Activated T-helper 1 cell treated with anti-CD3 and anti-CD28 coated beads, Interleukin-12 subunit alpha, Interleukin-12 subunit beta, Interleukin-2, Interleukin-4 antibody, amounts not matched to agents 30 ng/mL and 10 ng/mL and 1 ng/mL, durations not matched to agents 14 hours and 24 hours and 36 hours (primary cell): Measurements from ENCODE around the gene WWC2. TPM values are rescaled to one million over a fixed set of nuclear protein-coding genes. Genes with fewer than 3 reads are reported as not detected.

ENCODE experiments used
- DNase-seq: peaks from one replicate; pipeline ENCODE4 v3.0.0; 2021; ENCODE audit warnings: low spot score
- H3K27ac Mint-ChIP-seq: one replicate; pipeline ENCODE4 v1.8.0; 2021; ENCODE audit warnings: mild to moderate bottlenecking, mixed read lengths
- H3K27me3 Mint-ChIP-seq: one replicate; pipeline ENCODE4 v1.8.0; 2022; ENCODE audit warnings: mild to moderate bottlenecking, moderate library complexity, mixed read lengths; ENCODE audit not compliant: insufficient read depth
- H3K36me3 Mint-ChIP-seq: one replicate; pipeline ENCODE4 v1.8.0; 2021; ENCODE audit warnings: low read depth, mixed read lengths
- H3K4me1 Mint-ChIP-seq: one replicate; pipeline ENCODE4 v1.8.0; 2021; ENCODE audit warnings: low read depth, mixed read lengths
- H3K4me3 Mint-ChIP-seq: one replicate; pipeline ENCODE4 v1.8.0; 2021; ENCODE audit warnings: mild to moderate bottlenecking, moderate library complexity, mixed read lengths
- H3K9me3 Mint-ChIP-seq: one replicate; pipeline ENCODE4 v1.8.0; 2021; ENCODE audit warnings: mixed read lengths
- intact Hi-C: fragments of 100-400 bp; cut with micrococcal nuclease; formaldehyde crosslinking; loops from one replicate; pipeline ENCODE4 v1.15.1; 2024
- total RNA-seq: library from RNA; stranded (reverse); gene quantifications from 2 replicates; pipeline ENCODE4 v1.2.3, GENCODE V29; 2022

Gene WWC2
- total RNA-seq, 1 donor from 2014 or later, result 0.75 TPM

GRCh38 chr4:183211533-183211932 lies 112.5 kb downstream of the WWC2 start:
- H3K9me3 Mint-ChIP-seq, result no peaks in the 10 kb centered on the region
- DNase-seq, result no peak
- intact Hi-C loops, result no loop called here
- H3K4me1 Mint-ChIP-seq, result no peaks in the 10 kb centered on the region
- H3K4me3 Mint-ChIP-seq, result no peak overlapping the region
- peaks cover under 1% of the 10 kb centered on the region for H3K27me3 Mint-ChIP-seq
- H3K36me3 Mint-ChIP-seq, result no peaks in the 10 kb centered on the region
- H3K27ac Mint-ChIP-seq, result no peak overlapping the region

- peaks cover 4% of the 10 kb centered on the region for H3K27me3 Mint-ChIP-seq
- H3K36me3 Mint-ChIP-seq, result no peaks in the 10 kb centered on the region
- no peaks in the 10 kb centered on the region for H3K9me3 Mint-ChIP-seq
- DNase-seq, result no peak
- intact Hi-C loops, result no loop called here
- no peak overlapping the region for H3K27ac Mint-ChIP-seq
- H3K4me3 Mint-ChIP-seq, result no peak overlapping the region
- H3K4me1 Mint-ChIP-seq, result no peaks in the 10 kb centered on the region
Observed at GRCh38 chr4:183213996-183214395, 114.9 kb downstream of the WWC2 start.

- DNase-seq, result no peak
- H3K36me3 Mint-ChIP-seq, result no peaks in the 10 kb centered on the region
- peaks cover 4% of the 10 kb centered on the region for H3K27me3 Mint-ChIP-seq
- intact Hi-C loops, result no loop called here
- no peaks in the 10 kb centered on the region for H3K4me1 Mint-ChIP-seq
- H3K9me3 Mint-ChIP-seq, result no peaks in the 10 kb centered on the region
- H3K4me3 Mint-ChIP-seq, result no peak overlapping the region
- no peak overlapping the region for H3K27ac Mint-ChIP-seq
Observed at GRCh38 chr4:183214912-183215488, 115.9 kb downstream of the WWC2 start.

GRCh38 chr4:183220236-183220635 lies 121.2 kb downstream of the WWC2 start:
- Mint-ChIP-seq H3K27ac (no peak overlapping the region), H3K4me3 (no peak overlapping the region), H3K9me3 (no peaks in the 10 kb centered on the region), H3K27me3 (peaks cover 7% of the 10 kb centered on the region), H3K36me3 (no peaks in the 10 kb centered on the region), H3K4me1 (no peaks in the 10 kb centered on the region)
- DNase-seq, result no peak
- intact Hi-C loops, result no loop called here

- intact Hi-C loops, result no loop called here
Observed at GRCh38 chr4:183223053-183223452, 124.0 kb downstream of the WWC2 start.

GRCh38 chr4:183229397-183229796 lies 130.3 kb downstream of the WWC2 start:
- no peaks in the 10 kb centered on the region for H3K4me1 Mint-ChIP-seq
- H3K4me3 Mint-ChIP-seq, result no peak overlapping the region
- no peak for DNase-seq
- no peaks in the 10 kb centered on the region for H3K9me3 Mint-ChIP-seq
- H3K27me3 Mint-ChIP-seq, result peaks cover 3% of the 10 kb centered on the region
- H3K36me3 Mint-ChIP-seq, result no peaks in the 10 kb centered on the region
- H3K27ac Mint-ChIP-seq, result no peak overlapping the region
- intact Hi-C loops, result no loop called here

More at GRCh38 chr4:183223053-183223452, 124.0 kb downstream of the WWC2 start:
- Mint-ChIP-seq H3K27me3 (peaks cover 4% of the 10 kb centered on the region), H3K36me3 (no peaks in the 10 kb centered on the region), H3K27ac (no peak overlapping the region), H3K4me3 (no peak overlapping the region), H3K9me3 (no peaks in the 10 kb centered on the region), H3K4me1 (no peaks in the 10 kb centered on the region)
- no peak for DNase-seq

- intact Hi-C loops, result no loop called here
- Mint-ChIP-seq H3K4me3 (no peak overlapping the region), H3K27me3 (peaks cover 4% of the 10 kb centered on the region), H3K9me3 (no peaks in the 10 kb centered on the region), H3K27ac (no peak overlapping the region), H3K4me1 (no peaks in the 10 kb centered on the region), H3K36me3 (no peaks in the 10 kb centered on the region)
- no peak for DNase-seq
Observed at GRCh38 chr4:183240581-183241321, 141.7 kb downstream of the WWC2 start.

- H3K27ac Mint-ChIP-seq, result no peak overlapping the region
- no peaks in the 10 kb centered on the region for H3K9me3 Mint-ChIP-seq
- peaks cover 3% of the 10 kb centered on the region for H3K27me3 Mint-ChIP-seq
- H3K4me1 Mint-ChIP-seq, result no peaks in the 10 kb centered on the region
- no peak overlapping the region for H3K4me3 Mint-ChIP-seq
- H3K36me3 Mint-ChIP-seq, result no peaks in the 10 kb centered on the region
- DNase-seq, result no peak
- intact Hi-C loops, result no loop called here
Observed at GRCh38 chr4:183241322-183241640, 142.2 kb downstream of the WWC2 start.

GRCh38 chr4:183241721-183242151 lies 142.7 kb downstream of the WWC2 start:
- H3K9me3 Mint-ChIP-seq, result no peaks in the 10 kb centered on the region
- no peak overlapping the region for H3K27ac Mint-ChIP-seq
- H3K4me3 Mint-ChIP-seq, result no peak overlapping the region
- no peak for DNase-seq
- no peaks in the 10 kb centered on the region for H3K36me3 Mint-ChIP-seq
- intact Hi-C loops, result no loop called here
- H3K4me1 Mint-ChIP-seq, result no peaks in the 10 kb centered on the region
- peaks cover 6% of the 10 kb centered on the region for H3K27me3 Mint-ChIP-seq

- no peaks in the 10 kb centered on the region for H3K4me1 Mint-ChIP-seq
- DNase-seq, result no peak
- H3K36me3 Mint-ChIP-seq, result no peaks in the 10 kb centered on the region
- peaks cover 8% of the 10 kb centered on the region for H3K27me3 Mint-ChIP-seq
- no peak overlapping the region for H3K4me3 Mint-ChIP-seq
- intact Hi-C loops, result no loop called here
- H3K27ac Mint-ChIP-seq, result no peak overlapping the region
- no peaks in the 10 kb centered on the region for H3K9me3 Mint-ChIP-seq
Observed at GRCh38 chr4:183242291-183242690, 143.2 kb downstream of the WWC2 start.

GRCh38 chr4:183244019-183244418 lies 145.0 kb downstream of the WWC2 start:
- Mint-ChIP-seq H3K4me1 (no peaks in the 10 kb centered on the region), H3K36me3 (no peaks in the 10 kb centered on the region), H3K27ac (no peak overlapping the region), H3K27me3 (peaks cover 11% of the 10 kb centered on the region), H3K9me3 (no peaks in the 10 kb centered on the region), H3K4me3 (no peak overlapping the region)
- intact Hi-C loops, result no loop called here
- no peak for DNase-seq

GRCh38 chr4:183244506-183244905 lies 145.4 kb downstream of the WWC2 start:
- no peaks in the 10 kb centered on the region for H3K4me1 Mint-ChIP-seq
- no peaks in the 10 kb centered on the region for H3K36me3 Mint-ChIP-seq
- peaks cover 11% of the 10 kb centered on the region for H3K27me3 Mint-ChIP-seq
- no peaks in the 10 kb centered on the region for H3K9me3 Mint-ChIP-seq
- intact Hi-C loops, result no loop called here
- no peak overlapping the region for H3K4me3 Mint-ChIP-seq
- no peak overlapping the region for H3K27ac Mint-ChIP-seq
- DNase-seq, result no peak

- H3K4me1 Mint-ChIP-seq, result no peaks in the 10 kb centered on the region
- no peaks in the 10 kb centered on the region for H3K36me3 Mint-ChIP-seq
- no peak overlapping the region for H3K4me3 Mint-ChIP-seq
- no peak for DNase-seq
- intact Hi-C loops, result no loop called here
- peaks cover 7% of the 10 kb centered on the region for H3K27me3 Mint-ChIP-seq
- H3K27ac Mint-ChIP-seq, result no peak overlapping the region
- no peaks in the 10 kb centered on the region for H3K9me3 Mint-ChIP-seq
Observed at GRCh38 chr4:183248201-183248600, 149.1 kb downstream of the WWC2 start.
